OCI-LY3 (cell line): ENCODE measurements around the gene EXOC6.

Experiments
- CTCF ChIP-seq: fragments of 200-600, 300-600 bp; sonication (generic); IDR thresholded peaks from 2 replicates; pipeline ENCODE4 v1.5.1; 2014; ENCODE audit warnings: antibody characterized with exemption, low read length, low read depth
- EZH2phosphoT487 ChIP-seq: fragments of 200-600 bp; shearing (Covaris generic); IDR thresholded peaks from 2 replicates; pipeline ENCODE4 v1.6.1; 2018; ENCODE audit warnings: antibody characterized with exemption, mixed run types, low read depth

- no peak for TF ChIP-seq CTCF
- no peak for TF ChIP-seq EZH2phosphoT487
Measured at GRCh38 chr10:93103953-93104352, 255.6 kb downstream of the EXOC6 start.
